C1 segment of cervical spinal cord (tissue), 14 donors: Measurements from ENCODE around the gene RTN1.

Source experiments
- DNase-seq, 14 donors: peaks; one replicate each; lab custom pipeline; 2025; lab: John Stamatoyannopoulos, UW

RTN1 gene

DNA sequence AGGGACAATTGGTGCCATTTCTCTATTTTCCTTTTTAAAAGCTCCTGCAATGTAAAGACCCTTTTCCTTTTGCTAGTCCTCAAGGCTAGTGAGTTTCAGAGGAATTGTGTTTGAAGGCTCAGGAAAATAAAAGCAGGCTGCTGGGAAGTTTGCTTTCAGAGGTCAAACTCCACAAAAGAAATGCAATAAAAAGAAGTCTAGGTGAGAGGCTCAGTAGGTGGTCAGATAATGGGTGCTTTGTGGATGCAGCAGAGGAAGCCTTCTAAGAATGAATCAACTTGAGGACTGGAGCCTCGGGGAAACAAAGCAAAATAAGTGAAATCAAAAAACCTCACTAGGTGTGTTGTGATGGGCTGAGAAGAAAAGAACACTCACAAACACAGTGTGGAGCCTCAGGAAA lies 304.3 kb downstream of the RTN1 start:
- no peak for DNase-seq

DNA sequence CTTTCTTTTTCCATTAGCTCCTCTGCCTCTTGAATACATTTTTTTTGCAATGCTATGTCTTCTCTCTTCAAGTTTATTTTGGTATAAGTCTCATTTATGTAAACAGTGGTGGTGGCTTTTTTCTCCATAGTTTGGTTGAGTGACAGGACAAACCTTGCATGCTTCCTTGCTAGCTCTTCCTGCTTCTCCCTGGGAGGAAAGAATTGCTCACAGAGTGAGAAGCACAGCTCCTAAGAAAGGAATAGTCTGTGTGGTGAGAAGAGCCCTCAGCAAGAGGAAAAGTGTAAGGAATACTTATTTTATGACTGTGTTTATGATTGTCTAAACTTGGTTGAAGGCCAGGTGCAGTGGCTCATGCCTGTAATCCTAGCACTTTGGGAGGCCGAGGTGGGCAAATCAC lies 305.5 kb downstream of the RTN1 start:
- peak in 1 of 14 donors; percentile 37 for DNase-seq

DNA sequence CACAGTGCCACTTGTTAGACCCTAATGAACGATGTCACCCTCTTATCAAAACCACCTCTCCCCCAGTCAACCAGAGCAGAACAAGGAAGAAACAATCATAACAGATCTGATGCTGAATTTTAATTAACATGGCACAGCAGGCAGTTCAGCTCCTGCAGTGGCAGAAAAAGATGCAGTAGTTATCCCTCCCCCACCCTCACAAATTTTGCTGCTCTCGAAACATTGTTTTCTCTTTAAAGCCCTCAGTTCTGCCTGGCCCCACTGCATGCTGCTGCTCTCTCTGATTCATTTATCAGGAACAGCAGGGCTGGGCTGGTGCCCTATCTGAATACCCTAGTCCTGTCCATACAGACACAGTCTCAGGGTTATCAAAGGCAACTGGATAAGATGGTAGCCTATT lies 306.2 kb downstream of the RTN1 start:
- DNase-seq, result peak in 1 of 14 donors; percentile 85

GRCh38 chr14:59547310-59547709 lies 323.3 kb downstream of the RTN1 start:
- no peak for DNase-seq
